Endodermal cell (in vitro differentiated cells): ENCODE data around the gene TBX1. TPM values are rescaled to one million over a fixed set of nuclear protein-coding genes. Genes with fewer than 3 reads are reported as not detected.

Experiments
- DNase-seq: peaks from one replicate; pipeline ENCODE4 v3.0.0-alpha.2; 2017
- H3K27ac ChIP-seq: 2 replicates; pipeline ENCODE4 v1.5.1; 2013; ENCODE audit warnings: mild to moderate bottlenecking, low read depth, low read length, moderate library complexity
- H3K27me3 ChIP-seq: 2 replicates; pipeline ENCODE4 v1.6.1; 2013; ENCODE audit warnings: mild to moderate bottlenecking, low read length, moderate library complexity; ENCODE audit not compliant: insufficient read depth, control insufficient read depth, poor library complexity, severe bottlenecking
- H3K36me3 ChIP-seq: 2 replicates; pipeline ENCODE4 v1.7.0; 2013; ENCODE audit warnings: mild to moderate bottlenecking, low read length, moderate library complexity; ENCODE audit not compliant: control insufficient read depth, insufficient read depth
- H3K4me1 ChIP-seq: one replicate; pipeline ENCODE4 v1.7.0; 2013; ENCODE audit warnings: low read length; ENCODE audit not compliant: control insufficient read depth, insufficient read depth
- H3K4me3 ChIP-seq: 2 replicates; pipeline ENCODE4 v1.5.1; 2013; ENCODE audit warnings: mild to moderate bottlenecking, low read length, moderate library complexity
- H3K9ac ChIP-seq: 2 replicates; pipeline ENCODE4 v1.6.1; 2013; ENCODE audit warnings: mild to moderate bottlenecking, low read length, moderate library complexity; ENCODE audit not compliant: poor library complexity, severe bottlenecking; ENCODE audit errors: extremely low read depth
- H3K9me3 ChIP-seq: 2 replicates; pipeline ENCODE4 v1.6.1; 2013; ENCODE audit warnings: mild to moderate bottlenecking, low read length, moderate library complexity; ENCODE audit not compliant: control insufficient read depth
- H3K27ac Mint-ChIP-seq: 2 replicates; pipeline ENCODE4 v1.8.0; 2020; ENCODE audit warnings: mixed read lengths
- H3K27me3 Mint-ChIP-seq: 2 replicates; pipeline ENCODE4 v1.8.0; 2021; ENCODE audit warnings: mild to moderate bottlenecking, mixed read lengths; ENCODE audit not compliant: insufficient read depth
- H3K36me3 Mint-ChIP-seq: 2 replicates; pipeline ENCODE4 v1.8.0; 2020; ENCODE audit warnings: low read depth, mixed read lengths
- H3K4me1 Mint-ChIP-seq: 2 replicates; pipeline ENCODE4 v1.8.0; 2020; ENCODE audit warnings: mixed read lengths
- H3K4me3 Mint-ChIP-seq: 2 replicates; pipeline ENCODE4 v1.8.0; 2020; ENCODE audit warnings: mild to moderate bottlenecking, moderate library complexity, mixed read lengths
- H3K9me3 Mint-ChIP-seq: 2 replicates; pipeline ENCODE4 v1.8.0; 2020; ENCODE audit warnings: mild to moderate bottlenecking, mixed read lengths
- WGBS, 2 experiments: methylation state at CpG; one replicate each; pipeline versions ENCODE4 v1.1.5 to v1.1.7; 2013; ENCODE audit warnings: missing lambda C conversion rate in 2 of 2, mixed read lengths in 1 of 2; ENCODE audit not compliant: insufficient coverage in 1 of 2, insufficient read length in 1 of 2; 5-methylcytosine and 5-hydroxymethylcytosine counted together
- total RNA-seq, 2 donors: library from RNA; stranded (reverse); fragmentation: NEBNext Ultra II Directional in 1 of 2; extraction: Animal tissue kit (Norgen Biotek cat#: 25700) in 1 of 2; gene quantifications; 2 replicates in 1 of 2; 3 replicates in 1 of 2; pipeline ENCODE4 v1.2.1, GENCODE V29; 2021
- TF ChIP-seq, protein P1 (sequence below): fragments of 200-600 bp; sonication (generic); conservative IDR thresholded peaks from 2 replicates; pipeline ENCODE4 v1.5.0; 2021; ENCODE audit warnings: antibody characterized with exemption, mild to moderate bottlenecking

TBX1 gene
- total RNA-seq, 2 donors from 2014 or later = 1.3 TPM; not detected in 1

DNA sequence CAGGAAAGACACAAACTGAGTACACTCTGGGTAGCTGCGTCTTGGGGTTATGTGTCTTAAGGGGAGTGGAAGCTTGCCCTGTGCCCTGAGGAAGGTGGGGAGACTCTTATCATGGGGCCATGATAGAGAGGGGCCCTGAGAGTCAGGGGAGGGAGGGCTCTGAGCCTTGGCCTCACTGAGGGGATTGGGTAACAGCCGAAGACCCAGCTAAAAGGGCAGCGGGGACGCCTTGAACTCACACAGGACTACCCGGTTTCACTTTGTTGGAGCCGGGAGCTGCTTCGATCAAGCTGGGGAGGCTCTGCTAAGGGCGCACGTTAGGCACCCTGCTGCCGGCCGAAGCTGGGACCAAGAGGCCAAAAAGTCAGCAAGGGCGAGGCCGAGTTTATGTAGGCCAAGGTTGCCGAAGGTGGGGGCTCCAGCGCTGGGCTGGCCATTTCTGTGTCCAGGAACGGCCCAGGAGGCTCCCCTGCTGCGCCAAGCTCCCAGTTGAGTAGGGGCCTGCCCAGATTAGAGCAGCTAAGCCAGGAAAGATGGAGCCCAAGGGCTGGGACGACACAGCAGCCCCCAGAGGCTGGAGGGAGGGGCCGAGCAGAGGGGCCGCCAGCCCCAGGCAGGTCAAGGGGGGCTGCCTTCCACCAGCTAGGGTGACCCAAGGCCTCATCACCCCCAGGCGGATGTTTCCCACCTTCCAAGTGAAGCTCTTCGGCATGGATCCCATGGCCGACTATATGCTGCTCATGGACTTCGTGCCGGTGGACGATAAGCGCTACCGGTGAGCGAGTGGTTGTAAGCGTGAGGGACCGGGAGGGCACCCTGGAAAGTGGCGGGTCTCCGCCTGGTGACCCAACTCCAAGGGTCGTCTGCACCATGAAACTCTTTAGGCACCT, 2.2 kb downstream of the TBX1 start:
- Histone ChIP-seq H3K27me3 (peaks cover 95% of the 10 kb centered on the region), H3K9me3 (no peaks in the 10 kb centered on the region), H3K4me3 (no peak overlapping the region), H3K9ac (no peak overlapping the region), H3K4me1 (no peaks in the 10 kb centered on the region), H3K36me3 (no peaks in the 10 kb centered on the region), H3K27ac (no peak overlapping the region)
- no peak overlapping the region for H3K27ac Mint-ChIP-seq
- no peaks in the 10 kb centered on the region for H3K9me3 Mint-ChIP-seq
- WGBS, 2 experiments = 60 to 67% methylated on average over 25 to 34 of the region's 34 CpGs
- peaks cover 11% of the 10 kb centered on the region for H3K4me1 Mint-ChIP-seq
- no peak for DNase-seq
- TF ChIP-seq, protein P1, sequence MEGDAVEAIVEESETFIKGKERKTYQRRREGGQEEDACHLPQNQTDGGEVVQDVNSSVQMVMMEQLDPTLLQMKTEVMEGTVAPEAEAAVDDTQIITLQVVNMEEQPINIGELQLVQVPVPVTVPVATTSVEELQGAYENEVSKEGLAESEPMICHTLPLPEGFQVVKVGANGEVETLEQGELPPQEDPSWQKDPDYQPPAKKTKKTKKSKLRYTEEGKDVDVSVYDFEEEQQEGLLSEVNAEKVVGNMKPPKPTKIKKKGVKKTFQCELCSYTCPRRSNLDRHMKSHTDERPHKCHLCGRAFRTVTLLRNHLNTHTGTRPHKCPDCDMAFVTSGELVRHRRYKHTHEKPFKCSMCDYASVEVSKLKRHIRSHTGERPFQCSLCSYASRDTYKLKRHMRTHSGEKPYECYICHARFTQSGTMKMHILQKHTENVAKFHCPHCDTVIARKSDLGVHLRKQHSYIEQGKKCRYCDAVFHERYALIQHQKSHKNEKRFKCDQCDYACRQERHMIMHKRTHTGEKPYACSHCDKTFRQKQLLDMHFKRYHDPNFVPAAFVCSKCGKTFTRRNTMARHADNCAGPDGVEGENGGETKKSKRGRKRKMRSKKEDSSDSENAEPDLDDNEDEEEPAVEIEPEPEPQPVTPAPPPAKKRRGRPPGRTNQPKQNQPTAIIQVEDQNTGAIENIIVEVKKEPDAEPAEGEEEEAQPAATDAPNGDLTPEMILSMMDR = no peak
- no peak overlapping the region for H3K4me3 Mint-ChIP-seq
- peaks cover 84% of the 10 kb centered on the region for H3K27me3 Mint-ChIP-seq
- H3K36me3 Mint-ChIP-seq = no peaks in the 10 kb centered on the region

DNA sequence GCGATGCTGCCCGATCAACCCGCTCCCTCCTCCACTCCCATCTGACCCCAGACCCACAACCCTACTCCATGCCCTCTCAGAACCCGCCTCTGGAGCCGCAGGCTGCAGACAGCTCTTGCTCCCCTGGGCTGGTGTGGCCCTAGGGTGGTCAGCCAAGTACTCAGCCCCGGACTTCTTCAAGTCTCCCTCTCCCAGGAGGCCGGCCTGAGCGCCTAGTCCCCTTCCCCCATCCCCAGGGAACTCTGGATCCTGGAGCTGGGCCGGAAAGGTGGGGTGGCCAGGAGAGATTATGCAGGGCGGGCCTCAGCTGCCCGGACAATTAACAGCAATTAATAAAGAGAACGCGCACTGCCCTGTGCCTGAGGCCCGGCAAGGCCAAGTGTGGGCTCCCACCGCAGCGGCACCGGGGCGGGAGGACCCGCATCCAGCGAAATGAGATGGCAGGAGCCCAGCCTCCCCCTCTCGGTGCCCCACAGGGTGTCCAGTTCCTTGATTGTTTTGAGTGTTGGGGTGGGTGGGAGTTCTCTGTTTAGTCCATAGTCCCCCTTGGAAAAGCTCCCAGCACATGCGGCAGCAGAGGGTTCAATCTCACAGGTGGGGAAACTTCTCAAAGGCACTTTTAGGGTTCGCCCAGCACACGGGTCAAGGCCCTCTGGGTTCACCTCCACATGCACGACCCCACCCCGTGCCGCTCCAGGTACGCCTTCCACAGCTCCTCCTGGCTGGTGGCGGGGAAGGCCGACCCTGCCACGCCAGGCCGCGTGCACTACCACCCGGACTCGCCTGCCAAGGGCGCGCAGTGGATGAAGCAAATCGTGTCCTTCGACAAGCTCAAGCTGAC, 3.1 kb downstream of the TBX1 start:
- peaks cover 85% of the 10 kb centered on the region for H3K27me3 Mint-ChIP-seq
- H3K4me1 ChIP-seq = no peaks in the 10 kb centered on the region
- 60 to 67% methylated on average over 27 to 39 of the region's 39 CpGs for WGBS, 2 experiments
- no peak overlapping the region for H3K27ac ChIP-seq
- no peaks in the 10 kb centered on the region for H3K36me3 ChIP-seq
- TF ChIP-seq, protein P1 = no peak
- no peaks in the 10 kb centered on the region for H3K36me3 Mint-ChIP-seq
- peaks cover 95% of the 10 kb centered on the region for H3K27me3 ChIP-seq
- H3K4me3 Mint-ChIP-seq = no peak overlapping the region
- no peaks in the 10 kb centered on the region for H3K9me3 Mint-ChIP-seq
- H3K4me3 ChIP-seq = no peak overlapping the region
- DNase-seq = no peak
- H3K27ac Mint-ChIP-seq = no peak overlapping the region
- H3K9me3 ChIP-seq = no peaks in the 10 kb centered on the region
- H3K9ac ChIP-seq = no peak overlapping the region
- H3K4me1 Mint-ChIP-seq = peaks cover 11% of the 10 kb centered on the region

DNA sequence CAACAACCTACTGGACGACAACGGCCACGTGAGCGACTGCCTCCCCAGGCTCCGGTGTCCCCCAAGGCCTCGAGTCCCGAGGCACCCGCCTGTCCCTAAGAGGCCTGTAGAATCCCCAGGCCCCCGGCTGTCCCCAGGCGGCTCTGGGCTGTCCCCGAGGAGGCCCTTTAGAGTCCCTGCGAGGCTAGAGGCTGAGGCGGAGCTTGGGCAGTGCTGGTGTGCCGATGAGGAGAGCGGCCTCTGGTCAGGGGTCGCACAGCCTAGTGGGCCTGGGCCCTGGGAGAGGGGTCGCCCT, 3.7 kb downstream of the TBX1 start:
- DNase-seq = no peak
- Mint-ChIP-seq H3K27ac (no peak overlapping the region), H3K4me3 (no peak overlapping the region), H3K36me3 (no peaks in the 10 kb centered on the region), H3K9me3 (no peaks in the 10 kb centered on the region), H3K4me1 (peaks cover 11% of the 10 kb centered on the region), H3K27me3 (peaks cover 85% of the 10 kb centered on the region)
- Histone ChIP-seq H3K4me3 (no peak overlapping the region), H3K36me3 (no peaks in the 10 kb centered on the region), H3K9ac (no peak overlapping the region), H3K27ac (no peak overlapping the region), H3K4me1 (no peaks in the 10 kb centered on the region), H3K9me3 (no peaks in the 10 kb centered on the region), H3K27me3 (peaks cover 95% of the 10 kb centered on the region)
- 50 to 62% methylated on average over 15 to 17 of the region's 17 CpGs for WGBS, 2 experiments
- TF ChIP-seq, protein P1 = no peak
